Caco-2 (cell line): ENCODE results near the gene DAB1. TPM values are rescaled to one million over a fixed set of nuclear protein-coding genes. Genes with fewer than 3 reads are reported as not detected.
A peak's percentile ranks its signal among the peaks of the same experiment; 100 is the strongest.

ENCODE experiments used
- BruUV-seq: library from RNA; stranded (reverse); fragments of 400-500 nt; replicated peaks from 2 replicates; lab custom pipeline; 2021; lab: Mats Ljungman, UMichigan
- CTCF ChIA-PET: fragments of 300-600 bp; sonication (Branson Sonifier 250); formaldehyde crosslinking; loops from one replicate; lab custom pipeline; 2022; ENCODE audit warnings: antibody characterized with exemption; lab: Charles Lee
- POLR2A ChIA-PET: fragments of 300-600 bp; sonication (Branson Sonifier 250); formaldehyde crosslinking; loops from one replicate; lab custom pipeline; 2022; ENCODE audit warnings: antibody characterized with exemption; lab: Charles Lee
- DNase-seq, 2 experiments: peaks; one replicate each; pipeline versions ENCODE4 v3.0.0 to v3.0.0-alpha.2; 2020 to 2022
- H3K27me3 ChIP-seq: replicated peaks from 2 replicates; pipeline ENCODE4 v1.6.0; 2011; ENCODE audit warnings: low read length; ENCODE audit not compliant: control insufficient read depth, insufficient read depth
- H3K36me3 ChIP-seq: 2 replicates; pipeline ENCODE4 v1.5.1; 2011; ENCODE audit warnings: low read length; ENCODE audit not compliant: control insufficient read depth, insufficient read depth
- H3K4me1 ChIP-seq: fragments of 250-450 bp; sonication (Bioruptor Pico); 2 replicates; pipeline ENCODE4 v1.5.1; 2020; ENCODE audit warnings: mild to moderate bottlenecking
- H3K4me3 ChIP-seq: 2 replicates; pipeline ENCODE4 v1.5.1; 2011; ENCODE audit warnings: low read depth, mild to moderate bottlenecking, control low read depth, low read length
- H3K9me3 ChIP-seq: fragments of 250-450 bp; sonication (Bioruptor Pico); 2 replicates; pipeline ENCODE4 v1.5.1; 2020; ENCODE audit warnings: mild to moderate bottlenecking, moderate library complexity
- H3K27ac Mint-ChIP-seq: one replicate; pipeline ENCODE4 v1.8.0; 2022; ENCODE audit warnings: mixed read lengths; ENCODE audit not compliant: unreplicated experiment
- H3K27me3 Mint-ChIP-seq: one replicate; pipeline ENCODE4 v1.8.0; 2022; ENCODE audit warnings: mixed read lengths; ENCODE audit not compliant: insufficient read depth, unreplicated experiment
- H3K36me3 Mint-ChIP-seq: one replicate; pipeline ENCODE4 v1.8.0; 2022; ENCODE audit warnings: mild to moderate bottlenecking, mixed read lengths; ENCODE audit not compliant: insufficient read depth, unreplicated experiment
- H3K4me1 Mint-ChIP-seq: one replicate; pipeline ENCODE4 v1.8.0; 2022; ENCODE audit warnings: low read depth, mixed read lengths; ENCODE audit not compliant: unreplicated experiment
- H3K4me3 Mint-ChIP-seq: one replicate; pipeline ENCODE4 v1.8.0; 2022; ENCODE audit warnings: mild to moderate bottlenecking, moderate library complexity, mixed read lengths; ENCODE audit not compliant: unreplicated experiment
- H3K9me3 Mint-ChIP-seq: one replicate; pipeline ENCODE4 v1.8.0; 2022; ENCODE audit warnings: mixed read lengths; ENCODE audit not compliant: unreplicated experiment
- CTCF ChIP-seq, 2 experiments: fragments of 200-600 bp in 1 of 2; IDR thresholded peaks; 1 replicate in 1 of 2; 2 replicates in 1 of 2; pipeline versions ENCODE4 v1.5.1 to v1.8.0; 2011 to 2022; ENCODE audit warnings: antibody characterized with exemption in 1 of 2, control low read depth in 1 of 2, inconsistent platforms in 1 of 2, low read depth in 1 of 2, low read length in 1 of 2, mild to moderate bottlenecking in 1 of 2, moderate library complexity in 1 of 2; ENCODE audit not compliant: insufficient read depth in 1 of 2, severe bottlenecking in 1 of 2, unreplicated experiment in 1 of 2
- intact Hi-C: fragments of 100-400 bp; cut with micrococcal nuclease; formaldehyde crosslinking; loops from one replicate; pipeline ENCODE4 v1.10.0; 2022; ENCODE audit not compliant: unreplicated experiment
- total RNA-seq: library from RNA; stranded (reverse); gene quantifications from 2 replicates; pipeline ENCODE4 v1.2.3, GENCODE V29; 2022

Gene DAB1
- total RNA-seq, 1 experiment from 2014 or later, result 0.32 TPM

DNA sequence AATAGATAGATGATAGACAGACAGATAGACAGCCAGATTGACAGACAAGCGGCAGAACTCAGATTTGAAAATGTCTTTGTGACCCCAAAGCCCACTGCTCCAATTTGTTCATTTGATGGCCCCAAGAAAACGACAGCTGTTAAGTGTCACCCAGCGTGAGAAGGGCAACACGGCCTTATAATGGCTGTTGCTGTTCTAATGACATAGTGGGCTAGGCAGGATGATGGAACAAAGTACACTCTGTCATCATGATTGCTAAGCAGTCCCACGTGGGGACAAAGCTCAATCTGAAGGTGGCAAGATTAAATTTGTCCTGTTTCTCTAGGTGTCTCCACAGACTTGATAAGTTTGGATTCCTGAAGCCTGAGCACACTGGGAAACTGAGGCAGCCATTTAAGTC is 112.9 kb downstream of the DAB1 start:
- Histone ChIP-seq H3K4me1 (peaks cover 5% of the 10 kb centered on the region), H3K36me3 (no peaks in the 10 kb centered on the region), H3K27me3 (no peaks in the 10 kb centered on the region), H3K4me3 (no peak overlapping the region), H3K9me3 (no peaks in the 10 kb centered on the region)
- intact Hi-C loops, result loop anchor here (2.0 kb wide), 1 partner anchor 30 kb away; no protein-coding TSS in a partner anchor
- ChIA-PET CTCF (no interaction called here), POLR2A (no interaction called here)
- BruUV-seq, result no TSS peak
- no peak for TF ChIP-seq CTCF (IDR thresholded peaks at IDR 0.05; ENCODE audit: insufficient read depth in 1 of 2, low read depth in 1 of 2, low read length in 1 of 2, severe bottlenecking in 1 of 2, unreplicated experiment in 1 of 2)
- peaks cover 9% of the 10 kb centered on the region for H3K9me3 Mint-ChIP-seq
- no peaks in the 10 kb centered on the region for H3K27me3 Mint-ChIP-seq
- H3K4me1 Mint-ChIP-seq, result peaks cover 7% of the 10 kb centered on the region
- no peak overlapping the region for H3K27ac Mint-ChIP-seq
- no peaks in the 10 kb centered on the region for H3K36me3 Mint-ChIP-seq
- peak in 1 of 2 experiments; percentile 33 for DNase-seq
- H3K4me3 Mint-ChIP-seq, result no peak overlapping the region

DNA sequence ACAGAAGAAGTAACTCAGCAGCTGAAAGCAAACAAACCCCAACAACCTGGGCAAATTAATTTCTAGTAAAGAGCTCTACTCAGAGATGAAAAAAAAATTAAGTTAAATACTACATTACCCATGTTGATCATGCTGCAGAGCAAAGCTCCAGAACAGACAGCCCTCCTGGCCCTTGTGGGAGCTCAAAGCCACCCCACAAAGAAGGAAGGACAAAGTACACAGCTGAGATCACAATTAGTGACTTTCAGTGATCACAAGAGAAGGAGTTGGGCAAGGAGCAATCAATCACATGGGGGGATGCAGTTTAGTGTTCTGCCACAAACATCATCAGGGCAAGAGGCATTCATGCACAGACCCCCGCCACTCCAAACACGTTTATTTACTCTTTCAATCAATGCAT is 114.2 kb downstream of the DAB1 start:
- Histone ChIP-seq H3K4me1 (peaks cover 5% of the 10 kb centered on the region), H3K27me3 (no peaks in the 10 kb centered on the region), H3K4me3 (no peak overlapping the region), H3K9me3 (no peaks in the 10 kb centered on the region), H3K36me3 (no peaks in the 10 kb centered on the region)
- TF ChIP-seq CTCF (IDR thresholded peaks at IDR 0.05; ENCODE audit: insufficient read depth in 1 of 2, low read depth in 1 of 2, low read length in 1 of 2, severe bottlenecking in 1 of 2, unreplicated experiment in 1 of 2), result no peak
- intact Hi-C loops, result loop anchor here (2.0 kb wide), 1 partner anchor 29 kb away; no protein-coding TSS in a partner anchor
- Mint-ChIP-seq H3K4me1 (peaks cover 7% of the 10 kb centered on the region), H3K4me3 (no peak overlapping the region), H3K36me3 (no peaks in the 10 kb centered on the region), H3K27me3 (no peaks in the 10 kb centered on the region), H3K9me3 (peaks cover 9% of the 10 kb centered on the region), H3K27ac (no peak overlapping the region)
- no peak for DNase-seq
- no TSS peak for BruUV-seq
- CTCF ChIA-PET, result interaction anchor here (0.7 to 1.1 kb wide), 2 partner anchors 24 to 29 kb away, joined by 3 read pairs; no protein-coding TSS in a partner anchor
- POLR2A ChIA-PET, result no interaction called here

DNA sequence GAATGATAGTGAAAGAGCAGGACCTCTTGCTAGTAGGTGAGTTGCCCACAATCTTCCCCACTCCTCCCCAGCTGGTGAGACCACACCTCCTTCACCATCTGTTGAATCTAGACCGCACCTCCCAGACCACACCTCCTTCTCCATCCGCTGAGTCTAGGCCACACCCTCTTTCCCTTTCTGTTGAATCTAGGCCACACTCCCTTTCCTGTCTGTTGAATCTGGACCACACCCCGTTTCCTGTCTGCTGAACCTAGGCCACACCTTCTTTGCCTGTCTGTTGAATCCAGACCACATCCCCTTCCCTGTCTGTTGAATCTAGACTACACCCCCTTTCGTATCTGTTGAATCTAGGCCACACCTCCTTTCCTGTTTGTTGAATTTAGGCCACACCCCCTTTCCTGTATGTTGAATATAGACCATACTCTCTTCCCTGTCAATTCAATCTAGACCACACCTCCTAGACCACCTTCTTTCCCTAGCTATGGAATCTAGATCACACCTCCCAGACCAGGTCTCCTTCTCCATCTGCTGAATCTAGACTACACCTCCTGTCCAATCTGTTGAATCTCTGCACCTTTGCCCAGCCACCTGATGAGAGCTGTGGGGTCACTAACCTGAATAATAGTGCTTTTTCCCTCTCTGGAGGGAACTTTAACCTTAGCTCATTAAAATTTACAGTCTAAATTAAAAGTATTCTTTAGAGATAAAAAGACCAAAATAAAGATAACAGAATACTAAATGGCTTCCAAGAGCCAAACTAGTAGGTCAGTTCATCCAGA is 116.3 kb downstream of the DAB1 start:
- CTCF ChIA-PET, result no interaction called here
- H3K27me3 ChIP-seq, result no peaks in the 10 kb centered on the region
- H3K4me3 ChIP-seq, result no peak overlapping the region
- H3K4me1 ChIP-seq, result peaks cover 5% of the 10 kb centered on the region
- no peaks in the 10 kb centered on the region for H3K36me3 ChIP-seq
- POLR2A ChIA-PET, result interaction anchor here (0.6 kb wide), 1 partner anchor 25 kb away, joined by 8 read pairs; no protein-coding TSS in a partner anchor
- Mint-ChIP-seq H3K36me3 (no peaks in the 10 kb centered on the region), H3K27ac (peak overlapping the region; percentile 16), H3K4me1 (peaks cover 7% of the 10 kb centered on the region), H3K27me3 (no peaks in the 10 kb centered on the region), H3K4me3 (no peak overlapping the region), H3K9me3 (peaks cover 9% of the 10 kb centered on the region)
- no TSS peak for BruUV-seq
- intact Hi-C loops, result no loop called here
- TF ChIP-seq CTCF (IDR thresholded peaks at IDR 0.05; ENCODE audit: insufficient read depth in 1 of 2, low read depth in 1 of 2, low read length in 1 of 2, severe bottlenecking in 1 of 2, unreplicated experiment in 1 of 2), result no peak
- peak in 1 of 2 experiments; percentile 51 for DNase-seq
- H3K9me3 ChIP-seq, result no peaks in the 10 kb centered on the region
